ENCODE results near the gene SSC4D.

The SSC4D gene

GRCh38 chr7:76354516-76354915 is 55.0 kb downstream of the SSC4D start:
- DNase-seq (ENCODE audit: low spot score), result no peak

- DNase-seq (ENCODE audit: low spot score), result no peak
These were observed 55.8 kb downstream of the SSC4D start for GRCh38 chr7:76353744-76354143.

- no peak for DNase-seq (ENCODE audit: low spot score)
These were observed 57.3 kb downstream of the SSC4D start for GRCh38 chr7:76352193-76352592.

GRCh38 chr7:76351372-76351771 is 58.1 kb downstream of the SSC4D start:
- no peak for DNase-seq (ENCODE audit: low spot score)

DNA sequence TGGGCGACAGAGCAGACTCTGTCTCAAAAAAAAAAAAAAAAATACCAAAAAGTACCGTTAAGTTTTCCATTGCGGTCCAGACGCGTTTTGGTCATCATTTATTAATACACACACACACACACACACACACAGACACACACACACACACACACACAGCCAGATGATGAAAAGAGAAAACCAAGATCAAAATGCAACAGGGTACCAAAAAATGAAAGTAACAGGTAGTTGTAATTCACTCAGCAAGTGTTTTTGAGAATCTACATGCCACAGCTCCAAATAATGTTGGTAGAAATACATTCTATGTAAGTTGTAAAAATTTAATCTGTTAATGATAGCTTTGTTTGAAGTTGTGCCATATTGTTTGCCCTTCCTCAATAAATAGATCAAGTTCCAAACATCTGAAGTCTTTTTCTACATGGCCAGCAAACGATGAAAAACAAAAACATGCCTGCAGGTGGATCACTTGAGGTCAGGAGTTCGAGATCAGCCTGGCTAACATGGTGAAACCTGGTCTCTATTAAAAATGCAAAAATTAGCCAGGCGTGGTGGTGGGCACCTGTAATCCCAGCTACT is 60.1 kb downstream of the SSC4D start:
- no peak for DNase-seq (ENCODE audit: low spot score)

GRCh38 chr7:76347710-76348109 is 61.8 kb downstream of the SSC4D start:
- DNase-seq (ENCODE audit: low spot score), result no peak

DNA sequence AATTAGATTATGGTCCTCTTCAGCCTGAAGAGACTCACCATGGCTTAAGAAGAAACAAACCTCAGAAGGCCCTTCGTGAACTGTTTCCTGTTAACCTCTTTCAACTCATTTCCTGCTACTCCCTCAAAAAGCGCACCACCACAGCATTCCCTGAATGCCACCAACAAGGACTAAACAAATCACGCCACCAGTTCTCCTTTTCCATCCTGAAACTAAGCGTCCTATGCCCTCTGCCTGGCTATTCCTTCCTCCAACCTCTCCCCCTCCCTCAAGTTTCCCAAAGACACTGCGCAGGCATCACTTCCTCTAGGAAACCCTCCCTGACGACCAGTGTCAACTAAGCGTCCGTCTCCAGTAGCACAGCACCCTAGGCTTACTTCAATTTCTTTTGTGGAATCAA is 62.7 kb downstream of the SSC4D start:
- DNase-seq (ENCODE audit: low spot score), result no peak

- DNase-seq (ENCODE audit: low spot score), result no peak
These were observed 63.4 kb downstream of the SSC4D start for GRCh38 chr7:76346097-76346496.

- no peak for DNase-seq (ENCODE audit: low spot score)
These were observed 65.6 kb downstream of the SSC4D start for GRCh38 chr7:76343931-76344321.

GRCh38 chr7:76343294-76343930 is 66.1 kb downstream of the SSC4D start:
- no peak for DNase-seq (ENCODE audit: low spot score)

- DNase-seq (ENCODE audit: low spot score), result no peak
These were observed 67.3 kb downstream of the SSC4D start for GRCh38 chr7:76342222-76342621.

- DNase-seq (ENCODE audit: low spot score), result no peak
These were observed 68.8 kb downstream of the SSC4D start for GRCh38 chr7:76340617-76341131.

Measured in ecto neural progenitor cell (in vitro differentiated cells).